Activated T-cell treated with anti-CD3 and anti-CD28 coated beads for 4 hours (primary cell): Measurements from ENCODE around the gene HAP1.
"Not testable (repeated sequence)": the region's sequence is repeated elsewhere in the genome, so short reads cannot be mapped to it uniquely, and the experiment has no call there.

ENCODE experiments used
- DNase-seq: peaks from one replicate; pipeline ENCODE4 v3.0.0-alpha.2; 2020

HAP1 gene

GRCh38 chr17:41688641-41689496 is 45.6 kb downstream of the HAP1 start, which contains the start of gene EIF1:
Gene EIF1, plus strand, starts transcription at chr17:41688885. Its CDS starts 154 bp downstream, at chr17:41689039.
- DNase-seq: peak; percentile 100

GRCh38 chr17:41687828-41688640 is 46.4 kb downstream of the HAP1 start:
- peak; percentile 57 for DNase-seq

DNA sequence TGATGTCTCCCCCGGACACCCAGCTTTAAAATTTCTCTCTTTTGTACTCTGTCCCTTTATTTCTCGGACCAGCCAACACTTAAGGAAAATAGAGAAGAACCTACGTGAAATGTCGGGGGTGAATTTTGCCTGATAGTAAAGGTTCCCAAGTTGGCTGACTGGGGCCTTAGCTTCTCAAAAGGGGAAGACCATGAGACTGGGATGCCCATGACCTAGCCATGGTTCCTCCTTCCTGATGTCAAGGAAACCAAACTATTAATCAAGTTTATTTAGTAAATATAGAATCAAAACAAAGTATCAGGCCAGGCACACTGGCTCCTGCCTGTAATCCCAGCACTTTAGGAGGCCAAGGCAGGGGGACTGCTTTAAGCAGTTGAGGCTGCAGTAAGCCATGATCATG is 48.2 kb downstream of the HAP1 start:
- no peak for DNase-seq

DNA sequence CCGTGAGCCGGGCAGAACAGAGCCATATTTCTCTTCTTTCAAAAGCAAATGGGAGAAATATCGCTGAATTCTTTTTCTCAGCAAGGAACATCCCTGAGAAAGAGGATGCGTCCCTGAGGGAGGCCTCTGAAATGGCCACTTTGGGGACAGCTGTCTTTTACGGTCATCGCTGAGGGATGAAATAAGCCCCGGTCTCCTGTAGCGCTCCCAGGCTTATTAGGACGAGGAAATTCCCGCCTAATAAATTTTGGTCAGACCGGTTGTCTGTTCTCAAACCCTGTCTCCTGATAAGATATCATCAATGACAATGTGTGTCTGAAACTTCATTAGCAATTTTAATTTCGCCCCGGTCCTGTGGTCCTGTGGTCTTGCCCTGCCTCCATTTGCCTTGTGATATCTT is 48.7 kb downstream of the HAP1 start:
- DNase-seq: not testable (repeated sequence)

- DNase-seq: no peak
Measured at GRCh38 chr17:41684035-41684434, 50.4 kb downstream of the HAP1 start.

DNA sequence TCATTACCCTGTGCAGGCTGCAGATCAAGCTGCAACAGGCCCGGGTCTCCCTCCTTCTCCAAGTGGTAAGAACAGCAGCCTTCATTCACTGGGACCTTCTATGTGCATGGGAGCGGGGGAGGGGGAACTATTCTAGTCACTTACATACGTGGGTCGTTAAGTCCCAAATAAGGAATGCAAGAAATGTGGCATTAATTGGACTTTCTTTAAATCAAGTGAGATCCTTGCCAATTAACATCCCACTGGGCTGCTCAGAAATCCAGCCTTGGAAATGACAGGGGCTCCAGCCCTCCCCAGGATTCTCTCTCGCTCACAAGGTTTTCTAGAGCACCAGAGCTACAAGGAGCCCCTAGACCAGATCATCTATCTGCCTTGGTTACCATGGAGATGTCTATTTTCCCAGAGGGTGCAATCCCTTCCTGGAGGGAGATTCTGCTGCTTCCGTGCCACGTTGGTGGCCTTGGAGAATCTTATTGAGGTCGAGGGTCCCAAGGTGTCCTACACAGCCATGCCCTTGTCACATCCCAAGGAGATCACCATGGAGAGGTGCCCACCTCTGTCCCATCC is 50.9 kb downstream of the HAP1 start:
- DNase-seq: no peak

DNA sequence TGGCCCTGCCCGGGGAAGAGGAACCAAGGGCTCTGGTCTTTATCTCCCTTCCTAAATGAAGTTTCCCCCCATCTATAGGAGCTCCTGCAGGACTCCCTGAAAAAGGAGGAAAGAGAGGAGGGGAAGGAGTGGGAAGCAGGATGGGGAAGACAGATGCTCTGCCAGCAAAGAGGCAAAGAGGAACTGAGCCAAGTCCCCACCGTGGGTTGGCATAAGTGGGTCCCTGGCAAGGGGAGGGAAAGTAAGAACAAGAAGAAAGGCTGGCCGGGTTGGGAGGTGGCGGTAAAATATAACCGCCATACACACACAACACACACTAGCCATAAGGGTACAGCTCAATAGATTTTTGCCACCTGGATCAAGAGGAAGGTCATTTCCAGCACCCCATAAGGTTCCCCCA is 51.8 kb downstream of the HAP1 start:
- DNase-seq: no peak

GRCh38 chr17:41681776-41682175 is 52.7 kb downstream of the HAP1 start:
- no peak for DNase-seq

DNA sequence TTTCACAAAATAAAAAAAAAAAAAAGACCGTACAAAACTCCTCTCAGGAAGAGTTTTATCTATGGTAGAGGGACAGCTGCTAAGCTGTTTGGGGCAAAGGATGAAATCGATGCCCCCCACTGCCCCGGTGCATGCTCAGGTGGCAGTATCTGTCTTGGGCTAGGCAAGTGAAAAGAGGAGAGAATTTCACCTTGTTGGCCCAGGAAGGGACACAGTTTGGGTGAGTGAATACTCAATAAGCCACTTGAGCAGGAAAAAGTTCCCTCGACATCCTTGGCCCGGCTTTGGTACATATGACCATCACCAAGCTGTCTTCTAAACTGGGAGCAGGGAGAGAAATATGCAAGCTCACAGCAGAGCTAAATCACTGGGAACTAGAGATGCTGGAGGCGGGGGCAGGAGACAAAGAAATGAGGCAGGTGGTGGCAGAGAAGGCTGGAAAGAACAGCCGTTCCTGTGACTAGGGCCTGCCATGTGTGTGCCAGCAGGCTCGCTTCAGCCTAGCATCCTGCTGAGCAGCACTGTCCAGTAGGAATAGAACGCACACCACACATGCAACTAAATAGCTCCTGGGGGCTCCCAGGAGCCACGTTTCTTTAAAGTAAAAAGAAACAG is 53.9 kb downstream of the HAP1 start:
- DNase-seq: no peak

DNA sequence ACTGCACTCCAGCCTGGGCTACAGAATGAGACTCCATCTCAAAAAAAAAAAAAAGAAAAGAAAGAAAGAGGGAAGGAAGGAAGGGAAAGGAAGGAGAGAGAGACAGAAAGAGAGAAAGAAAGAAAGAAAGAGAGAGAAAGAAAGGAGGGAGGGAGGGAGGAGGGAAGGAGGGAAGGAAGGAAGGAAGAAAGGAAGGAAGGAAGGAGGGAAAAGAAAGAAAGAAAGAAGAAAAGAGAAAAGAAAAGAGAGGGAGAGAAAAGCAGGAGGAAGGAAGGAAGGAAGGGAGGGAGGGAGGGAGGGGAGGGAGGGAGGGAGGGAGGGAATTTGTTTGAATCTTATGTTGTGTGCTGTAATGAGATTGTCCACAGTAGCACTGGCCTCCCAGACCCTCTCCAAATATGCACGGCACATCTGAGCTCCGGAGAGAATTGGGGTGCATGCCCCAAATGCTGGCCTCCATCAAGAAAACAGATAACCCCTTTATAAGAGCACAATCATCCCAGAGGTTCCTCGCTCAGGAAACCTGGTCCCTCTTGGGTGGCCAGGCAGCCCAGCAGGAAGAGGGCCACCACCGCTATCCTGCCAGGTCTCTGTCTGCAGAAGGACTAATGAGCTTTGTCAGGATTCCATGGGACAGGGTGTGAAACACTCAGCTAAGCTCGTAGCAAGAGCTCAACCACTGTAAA is 54.6 kb downstream of the HAP1 start:
- no peak for DNase-seq

- DNase-seq: no peak
Measured at GRCh38 chr17:41678907-41679739, 55.3 kb downstream of the HAP1 start.

- DNase-seq: no peak
Measured at GRCh38 chr17:41678411-41678906, 56.0 kb downstream of the HAP1 start.

GRCh38 chr17:41676058-41676419 is 58.4 kb downstream of the HAP1 start:
- no peak for DNase-seq

- DNase-seq: not testable (repeated sequence)
Measured at GRCh38 chr17:41675157-41676057, 59.0 kb downstream of the HAP1 start.
